Activated CD4-positive, alpha-beta T cell treated with anti-CD3 and anti-CD28 coated beads for 48 hours (primary cell): ENCODE results near the gene ANKRD55.
"Not testable (repeated sequence)": the region's sequence is repeated elsewhere in the genome, so short reads cannot be mapped to it uniquely, and the experiment has no call there.

Experiments used
- DNase-seq: peaks from one replicate; pipeline ENCODE4 v3.0.0-alpha.2; 2020

ANKRD55 gene

GRCh38 chr5:56251918-56252553 is 18.9 kb upstream of the ANKRD55 start:
- no peak for DNase-seq

- DNase-seq, result no peak
Observed at GRCh38 chr5:56251440-56251839, 18.3 kb upstream of the ANKRD55 start.

- DNase-seq, result no peak
Observed at GRCh38 chr5:56250011-56250410, 16.9 kb upstream of the ANKRD55 start.

- DNase-seq, result not testable (repeated sequence)
Observed at GRCh38 chr5:56249085-56249484, 16.0 kb upstream of the ANKRD55 start.

- DNase-seq, result no peak
Observed at GRCh38 chr5:56247592-56247991, 14.5 kb upstream of the ANKRD55 start.

GRCh38 chr5:56246769-56247168 is 13.6 kb upstream of the ANKRD55 start:
- no peak for DNase-seq

GRCh38 chr5:56245481-56245880 is 12.4 kb upstream of the ANKRD55 start:
- no peak for DNase-seq

GRCh38 chr5:56244627-56245026 is 11.5 kb upstream of the ANKRD55 start:
- DNase-seq, result no peak

GRCh38 chr5:56242271-56242670 is 9.1 kb upstream of the ANKRD55 start:
- not testable (repeated sequence) for DNase-seq

GRCh38 chr5:56232538-56232937 is 592 bp downstream of the ANKRD55 start:
- DNase-seq, result no peak

- no peak for DNase-seq
Observed at GRCh38 chr5:56230576-56230975, 2.6 kb downstream of the ANKRD55 start.

- DNase-seq, result no peak
Observed at GRCh38 chr5:56229111-56229510, 4.0 kb downstream of the ANKRD55 start.

GRCh38 chr5:56228631-56229030 is 4.5 kb downstream of the ANKRD55 start:
- DNase-seq, result no peak

- no peak for DNase-seq
Observed at GRCh38 chr5:56227691-56228090, 5.4 kb downstream of the ANKRD55 start.

- DNase-seq, result not testable (repeated sequence)
Observed at GRCh38 chr5:56223298-56223697, 9.8 kb downstream of the ANKRD55 start.

- not testable (repeated sequence) for DNase-seq
Observed at GRCh38 chr5:56221601-56222000, 11.5 kb downstream of the ANKRD55 start.

GRCh38 chr5:56215019-56215830 is 17.9 kb downstream of the ANKRD55 start:
- no peak for DNase-seq

- not testable (repeated sequence) for DNase-seq
Observed at GRCh38 chr5:56213886-56214535, 19.1 kb downstream of the ANKRD55 start.

GRCh38 chr5:56212130-56212879 is 20.8 kb downstream of the ANKRD55 start:
- no peak for DNase-seq

GRCh38 chr5:56211298-56211865 is 21.7 kb downstream of the ANKRD55 start:
- no peak for DNase-seq

- no peak for DNase-seq
Observed at GRCh38 chr5:56208681-56209080, 24.4 kb downstream of the ANKRD55 start.

- DNase-seq, result no peak
Observed at GRCh38 chr5:56207537-56207936, 25.6 kb downstream of the ANKRD55 start.
